ENCODE data around the gene PRKCE. TPM values are rescaled to one million over a fixed set of nuclear protein-coding genes. Genes with fewer than 3 reads are reported as not detected.
A peak's percentile ranks its signal among the peaks of the same experiment; 100 is the strongest.

PRKCE gene
- total and polyA plus RNA-seq, 7 donors = 3.0 to 22.8 (median 16.1) TPM

DNA sequence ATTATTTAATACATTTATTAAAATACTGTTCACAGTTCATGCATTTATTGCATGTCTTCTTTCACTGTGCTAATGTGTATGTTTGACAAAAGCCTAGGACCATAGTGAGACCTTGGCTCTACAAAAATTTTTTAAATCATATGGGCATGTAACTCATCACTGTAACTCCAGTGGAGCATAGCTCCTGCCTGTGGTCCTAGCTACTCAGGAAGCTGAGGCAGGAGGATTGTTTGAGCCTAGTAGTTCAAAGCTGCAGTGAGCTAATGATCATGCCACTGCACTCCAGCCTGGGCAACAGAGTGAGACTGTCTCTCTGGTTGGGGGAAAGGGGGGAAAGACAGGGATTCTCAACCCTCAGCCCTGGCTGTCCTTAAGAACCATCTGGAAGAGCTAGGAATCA lies 137.8 kb downstream of the PRKCE start:
- Histone ChIP-seq H3K4me1 (no peaks in the 10 kb centered on the region), H3K36me3 (ENCODE audit: insufficient read depth in 1 of 2, low read depth in 1 of 2) (no peaks in the 10 kb centered on the region), H3K27me3 (ENCODE audit: insufficient read depth in 3 of 3, low read length in 2 of 3) (no peaks in the 10 kb centered on the region), H3K9me3 (no peaks in the 10 kb centered on the region), H3K27ac (no peak overlapping the region), H3K4me3 (no peak overlapping the region)
- intact Hi-C loops (cut with DNase I) = no loop called here
- ATAC-seq = no peak
- TF ChIP-seq, protein P1, sequence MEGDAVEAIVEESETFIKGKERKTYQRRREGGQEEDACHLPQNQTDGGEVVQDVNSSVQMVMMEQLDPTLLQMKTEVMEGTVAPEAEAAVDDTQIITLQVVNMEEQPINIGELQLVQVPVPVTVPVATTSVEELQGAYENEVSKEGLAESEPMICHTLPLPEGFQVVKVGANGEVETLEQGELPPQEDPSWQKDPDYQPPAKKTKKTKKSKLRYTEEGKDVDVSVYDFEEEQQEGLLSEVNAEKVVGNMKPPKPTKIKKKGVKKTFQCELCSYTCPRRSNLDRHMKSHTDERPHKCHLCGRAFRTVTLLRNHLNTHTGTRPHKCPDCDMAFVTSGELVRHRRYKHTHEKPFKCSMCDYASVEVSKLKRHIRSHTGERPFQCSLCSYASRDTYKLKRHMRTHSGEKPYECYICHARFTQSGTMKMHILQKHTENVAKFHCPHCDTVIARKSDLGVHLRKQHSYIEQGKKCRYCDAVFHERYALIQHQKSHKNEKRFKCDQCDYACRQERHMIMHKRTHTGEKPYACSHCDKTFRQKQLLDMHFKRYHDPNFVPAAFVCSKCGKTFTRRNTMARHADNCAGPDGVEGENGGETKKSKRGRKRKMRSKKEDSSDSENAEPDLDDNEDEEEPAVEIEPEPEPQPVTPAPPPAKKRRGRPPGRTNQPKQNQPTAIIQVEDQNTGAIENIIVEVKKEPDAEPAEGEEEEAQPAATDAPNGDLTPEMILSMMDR (IDR thresholded peaks at IDR 0.05) = no peak
- no peak for DNase-seq

GRCh38 chr2:45789961-45790723 lies 138.7 kb downstream of the PRKCE start:
- intact Hi-C loops (cut with DNase I) = no loop called here
- no peak for ATAC-seq
- no peaks in the 10 kb centered on the region for H3K4me1 ChIP-seq

DNA sequence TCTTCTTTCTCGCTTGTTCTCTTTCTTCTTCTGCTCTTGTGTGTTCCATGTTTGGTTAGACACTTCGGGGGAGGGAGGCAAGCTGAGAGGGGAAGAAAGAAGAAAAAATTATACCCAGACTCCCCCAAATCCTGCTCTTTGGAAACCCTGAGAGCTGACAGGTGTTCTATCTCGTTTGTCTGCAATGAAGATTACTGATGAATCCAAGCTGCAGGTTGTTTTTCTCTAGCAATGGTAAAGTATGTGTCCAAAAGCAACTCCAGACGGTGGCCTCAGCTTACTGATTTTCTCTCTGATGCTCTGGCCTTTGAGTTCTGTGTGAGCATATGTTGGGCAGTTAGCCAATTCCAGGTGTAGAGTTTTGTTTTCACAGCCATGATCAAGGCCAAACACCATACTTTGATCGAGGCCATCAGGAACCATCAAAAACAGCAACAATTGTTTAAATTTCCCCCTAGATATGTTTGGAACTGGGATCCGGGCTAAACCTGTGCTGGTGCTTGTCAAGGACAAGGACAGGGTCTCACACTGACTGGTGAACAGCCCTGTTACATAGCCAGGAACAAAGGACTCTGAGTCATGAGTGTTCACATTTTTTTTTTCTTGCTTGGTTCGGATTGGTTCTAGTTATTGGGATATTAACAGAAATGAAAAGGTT lies 142.0 kb downstream of the PRKCE start:
- H3K4me3 ChIP-seq = no peak overlapping the region
- no peaks in the 10 kb centered on the region for H3K36me3 ChIP-seq (ENCODE audit: insufficient read depth in 1 of 2, low read depth in 1 of 2)
- ATAC-seq = no peak
- TF ChIP-seq, protein P1 (IDR thresholded peaks at IDR 0.05) = no peak
- no peak overlapping the region for H3K27ac ChIP-seq
- no peak for DNase-seq
- H3K27me3 ChIP-seq (ENCODE audit: insufficient read depth in 3 of 3, low read length in 2 of 3) = no peaks in the 10 kb centered on the region
- intact Hi-C loops (cut with DNase I) = no loop called here
- WGBS, 3 donors = 78 to 80% (median 78%) methylated on average over 7 of the region's 7 CpGs
- H3K4me1 ChIP-seq = no peaks in the 10 kb centered on the region
- no peaks in the 10 kb centered on the region for H3K9me3 ChIP-seq

More at GRCh38 chr2:45789961-45790723, 138.7 kb downstream of the PRKCE start:
- 66 to 67% (median 66%) methylated on average over 10 of the region's 10 CpGs for WGBS, 3 donors
- H3K9me3 ChIP-seq = no peaks in the 10 kb centered on the region
- H3K4me3 ChIP-seq = no peak overlapping the region
- DNase-seq = no peak
- H3K36me3 ChIP-seq (ENCODE audit: insufficient read depth in 1 of 2, low read depth in 1 of 2) = no peaks in the 10 kb centered on the region
- peak overlapping the region; percentile 21 for H3K27ac ChIP-seq
- TF ChIP-seq, protein P1 (IDR thresholded peaks at IDR 0.05) = no peak
- no peaks in the 10 kb centered on the region for H3K27me3 ChIP-seq (ENCODE audit: insufficient read depth in 3 of 3, low read length in 2 of 3)

- Histone ChIP-seq H3K9me3 (no peaks in the 10 kb centered on the region), H3K27me3 (ENCODE audit: insufficient read depth in 3 of 3, low read length in 2 of 3) (no peaks in the 10 kb centered on the region), H3K27ac (no peak overlapping the region), H3K4me3 (no peak overlapping the region), H3K36me3 (ENCODE audit: insufficient read depth in 1 of 2, low read depth in 1 of 2) (no peaks in the 10 kb centered on the region), H3K4me1 (no peaks in the 10 kb centered on the region)
- DNase-seq (no peak), ATAC-seq (no peak)
- WGBS, 3 donors = 52 to 61% (median 53%) methylated on average over 15 of the region's 15 CpGs
- TF ChIP-seq, protein P1 (IDR thresholded peaks at IDR 0.05) = no peak
- intact Hi-C loops (cut with DNase I) = no loop called here
Observed at GRCh38 chr2:45794134-45794617, 142.7 kb downstream of the PRKCE start.

Data from psoas muscle (tissue), 8 donors.